Tracheal epithelial cell (primary cell): ENCODE measurements around the gene ASCL5. TPM values are rescaled to one million over a fixed set of nuclear protein-coding genes. Genes with fewer than 3 reads are reported as not detected.

Experiments
- total RNA-seq: library from RNA; depleted of rRNA; stranded (reverse); fragments of >200 nt; gene quantifications from 2 replicates; pipeline ENCODE4 v1.2.1, GENCODE V29; 2014

Gene ASCL5, protein sequence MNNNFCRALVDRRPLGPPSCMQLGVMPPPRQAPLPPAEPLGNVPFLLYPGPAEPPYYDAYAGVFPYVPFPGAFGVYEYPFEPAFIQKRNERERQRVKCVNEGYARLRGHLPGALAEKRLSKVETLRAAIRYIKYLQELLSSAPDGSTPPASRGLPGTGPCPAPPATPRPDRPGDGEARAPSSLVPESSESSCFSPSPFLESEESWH
- total RNA-seq, result 0.21 TPM in 1 of 2 replicates, not detected in the other

GRCh38 chr1:201126832-201127754 is at the start of gene ASCL5:
Gene ASCL5, minus strand, starts transcription at chr1:201127184. Its CDS starts 11,812 bp downstream, at chr1:201115372.

GRCh38 chr1:201154389-201155165 is 27.6 kb upstream of the ASCL5 start, which contains the start of gene TMEM9:
Gene TMEM9, minus strand, starts transcription at chr1:201154474. Its CDS starts 551 bp downstream, at chr1:201153923.

DNA sequence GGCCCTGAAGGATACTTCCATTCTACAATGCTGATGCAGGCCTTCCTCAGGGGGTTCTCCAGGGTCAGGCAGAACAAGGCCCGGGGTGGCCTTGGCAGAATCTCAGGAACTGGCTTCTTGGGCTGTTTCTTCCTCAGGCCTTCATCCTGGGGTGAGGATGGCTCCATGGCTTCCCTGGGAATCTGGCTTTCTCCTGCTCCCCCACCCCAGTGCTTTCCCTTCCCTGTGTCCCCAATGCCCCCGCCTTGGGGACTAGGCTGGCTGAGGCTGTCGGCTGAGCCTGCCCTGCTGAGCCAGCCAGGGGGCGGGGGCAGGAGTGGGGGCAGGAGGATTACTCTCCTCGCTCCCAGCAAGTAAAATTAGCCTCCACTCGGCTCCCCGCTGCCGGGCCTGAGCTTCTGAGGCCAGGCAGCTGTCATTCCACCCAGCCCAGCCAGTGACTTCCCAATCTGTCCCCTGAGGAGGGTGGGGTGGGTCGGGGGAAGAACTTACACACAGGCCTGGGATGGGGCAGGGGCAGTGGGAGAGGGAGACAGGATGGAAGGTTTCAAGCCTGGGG is 14.7 kb downstream of the ASCL5 start, which contains the start of gene CACNA1S:
Gene CACNA1S (minus strand): TSS at position 254 of the 559 bp plus-strand sequence. CDS start 87 bp downstream, at position 167.

Other genes with a start within 250 kb of the ASCL5 start
- gene INAVA, start 232.3 kb downstream of the ASCL5 start, total RNA-seq, result 38.4 and 55.7 TPM in 2 replicates
- gene KIF21B, start 103.5 kb downstream of the ASCL5 start, total RNA-seq, result 2.2 and 4.0 TPM in 2 replicates
- gene CACNA1S, start 14.8 kb downstream of the ASCL5 start, total RNA-seq, result not detected in 2 replicates
- 70.3 and 97.8 TPM in 2 replicates for gene TMEM9, start 27.3 kb upstream of the ASCL5 start, total RNA-seq
- gene IGFN1, start 63.6 kb upstream of the ASCL5 start, total RNA-seq, result 0.48 TPM in 1 of 2 replicates, not detected in the other
- 263 and 280 TPM in 2 replicates for gene PKP1, start 156.3 kb upstream of the ASCL5 start, total RNA-seq